DOHH2 (cell line): Measurements from ENCODE around the gene ABCC8.

Experiments
- H3F3A ChIP-seq: fragments of 200-600 bp; sonication (generic), shearing (Covaris generic); 2 replicates; pipeline ENCODE4 v1.6.0; 2016; ENCODE audit warnings: antibody characterized with exemption, mild to moderate bottlenecking; ENCODE audit not compliant: control insufficient read depth, insufficient read depth
- H3K27ac ChIP-seq: fragments of 200-600 bp; sonication (generic); 2 replicates; pipeline ENCODE4 v1.5.1; 2014; ENCODE audit warnings: low read depth, mild to moderate bottlenecking, low read length, moderate library complexity
- H3K27me3 ChIP-seq: fragments of 200-600 bp; sonication (generic); 2 replicates; pipeline ENCODE4 v1.6.1; 2014; ENCODE audit warnings: mild to moderate bottlenecking, low read length, mixed read lengths; ENCODE audit not compliant: control insufficient read depth
- H3K36me3 ChIP-seq: fragments of 200-600 bp; sonication (generic); 2 replicates; pipeline ENCODE4 v1.6.1; 2014; ENCODE audit warnings: mild to moderate bottlenecking, low read length, moderate library complexity, mixed read lengths; ENCODE audit not compliant: control insufficient read depth
- H3K4me1 ChIP-seq: fragments of 200-600 bp; sonication (generic); 2 replicates; pipeline ENCODE4 v1.6.1; 2014; ENCODE audit warnings: mild to moderate bottlenecking, low read length, mixed read lengths; ENCODE audit not compliant: control insufficient read depth
- H3K4me2 ChIP-seq: fragments of 200-600 bp; sonication (generic); 2 replicates; pipeline ENCODE4 v1.6.0; 2014; ENCODE audit warnings: mild to moderate bottlenecking, low read length, moderate library complexity
- H3K4me3 ChIP-seq: fragments of 200-600 bp; sonication (generic); 2 replicates; pipeline ENCODE4 v1.5.1; 2014; ENCODE audit warnings: mild to moderate bottlenecking, low read length, mixed read lengths
- H3K79me2 ChIP-seq: fragments of 200-600 bp; sonication (generic); 2 replicates; pipeline ENCODE4 v1.6.1; 2014; ENCODE audit warnings: mild to moderate bottlenecking, low read length, mixed read lengths; ENCODE audit not compliant: control insufficient read depth
- H3K9me2 ChIP-seq: fragments of 200-600 bp; sonication (generic); replicated peaks from 2 replicates; pipeline ENCODE4 v1.6.1; 2014; ENCODE audit warnings: mild to moderate bottlenecking, low read length, mixed read lengths; ENCODE audit not compliant: control insufficient read depth
- H3K9me3 ChIP-seq: fragments of 200-600 bp; sonication (generic); 2 replicates; pipeline ENCODE4 v1.6.1; 2014; ENCODE audit warnings: antibody characterized with exemption, low read length, mixed read lengths; ENCODE audit not compliant: control insufficient read depth, insufficient read depth
- H4K20me1 ChIP-seq: fragments of 200-600 bp; sonication (generic); 2 replicates; pipeline ENCODE4 v1.6.0; 2014; ENCODE audit warnings: low read depth, mild to moderate bottlenecking, antibody characterized with exemption, low read length, moderate library complexity; ENCODE audit not compliant: control insufficient read depth, insufficient read depth
- CTCF ChIP-seq: fragments of 200-600 bp; sonication (generic); IDR thresholded peaks from one replicate; pipeline ENCODE4 v1.5.1; 2014; ENCODE audit warnings: antibody characterized with exemption, mild to moderate bottlenecking, low read depth, low read length; ENCODE audit not compliant: poor library complexity, severe bottlenecking
- EZH2phosphoT487 ChIP-seq: fragments of 200-600 bp; sonication (generic); IDR thresholded peaks from 2 replicates; pipeline ENCODE4 v1.6.1; 2017; ENCODE audit warnings: borderline replicate concordance, mild to moderate bottlenecking, antibody characterized with exemption, low read length, moderate library complexity, mixed read lengths

ABCC8 gene

GRCh38 chr11:17406082-17406817 is 70.4 kb downstream of the ABCC8 start:
- Histone ChIP-seq H3K27me3 (no peaks in the 10 kb centered on the region), H3K27ac (no peak overlapping the region), H3K9me3 (no peaks in the 10 kb centered on the region), H3K36me3 (no peaks in the 10 kb centered on the region), H3F3A (no peaks in the 10 kb centered on the region), H4K20me1 (no peaks in the 10 kb centered on the region), H3K4me1 (peaks cover 9% of the 10 kb centered on the region), H3K9me2 (no peaks in the 10 kb centered on the region), H3K79me2 (no peaks in the 10 kb centered on the region), H3K4me3 (no peak overlapping the region), H3K4me2 (no peak overlapping the region)
- TF ChIP-seq CTCF (no peak), EZH2phosphoT487 (no peak)

GRCh38 chr11:17405232-17406005 is 71.2 kb downstream of the ABCC8 start:
- Histone ChIP-seq H3K79me2 (no peaks in the 10 kb centered on the region), H3K27me3 (no peaks in the 10 kb centered on the region), H3K36me3 (no peaks in the 10 kb centered on the region), H3K9me2 (no peaks in the 10 kb centered on the region), H4K20me1 (no peaks in the 10 kb centered on the region), H3K4me1 (peaks cover 17% of the 10 kb centered on the region), H3K27ac (no peak overlapping the region), H3K9me3 (no peaks in the 10 kb centered on the region), H3K4me3 (no peak overlapping the region), H3K4me2 (no peak overlapping the region), H3F3A (no peaks in the 10 kb centered on the region)
- TF ChIP-seq CTCF (no peak), EZH2phosphoT487 (no peak)

- no peak for TF ChIP-seq EZH2phosphoT487
- TF ChIP-seq CTCF, result no peak
- H3K79me2 ChIP-seq, result no peaks in the 10 kb centered on the region
- H3K27me3 ChIP-seq, result no peaks in the 10 kb centered on the region
- no peak overlapping the region for H3K27ac ChIP-seq
- H3K9me3 ChIP-seq, result no peaks in the 10 kb centered on the region
- peaks cover 27% of the 10 kb centered on the region for H3K4me1 ChIP-seq
- no peaks in the 10 kb centered on the region for H3K36me3 ChIP-seq
- H3K9me2 ChIP-seq, result no peaks in the 10 kb centered on the region
- no peak overlapping the region for H3K4me3 ChIP-seq
- no peaks in the 10 kb centered on the region for H3F3A ChIP-seq
- H4K20me1 ChIP-seq, result no peaks in the 10 kb centered on the region
- no peak overlapping the region for H3K4me2 ChIP-seq
Measured at GRCh38 chr11:17403980-17404759, 72.5 kb downstream of the ABCC8 start.
